Endothelial cell of umbilical vein (primary cell): ENCODE data around the gene KCNS1.

ENCODE experiments used
- EZH2 ChIP-seq: IDR thresholded peaks from 2 replicates; pipeline ENCODE4 v1.6.1; 2012; ENCODE audit warnings: borderline replicate concordance, low read depth, mild to moderate bottlenecking, moderate library complexity, low read length, inconsistent platforms; ENCODE audit not compliant: severe bottlenecking
- POLR2A ChIP-seq: IDR thresholded peaks from 2 replicates; pipeline ENCODE4 v1.6.1; 2012; ENCODE audit warnings: low read depth, mild to moderate bottlenecking, control low read depth, low read length
- POLR2AphosphoS5 ChIP-seq: IDR thresholded peaks from 2 replicates; pipeline ENCODE4 v1.6.1; 2012; ENCODE audit warnings: low read depth, mild to moderate bottlenecking, control low read depth, low read length, moderate library complexity; ENCODE audit not compliant: insufficient read depth
- TF ChIP-seq, protein P1 (sequence below), 2 donors: IDR thresholded peaks; 1 replicate in 1 of 2; 2 replicates in 1 of 2; pipeline ENCODE4 v1.5.1; 2011; ENCODE audit warnings: low read length in 2 of 2, mild to moderate bottlenecking in 2 of 2, moderate library complexity in 2 of 2, control low read depth in 1 of 2, inconsistent platforms in 1 of 2, low read depth in 1 of 2; ENCODE audit not compliant: insufficient read depth in 1 of 2; ENCODE audit errors: extremely low read depth in 1 of 2

DNA sequence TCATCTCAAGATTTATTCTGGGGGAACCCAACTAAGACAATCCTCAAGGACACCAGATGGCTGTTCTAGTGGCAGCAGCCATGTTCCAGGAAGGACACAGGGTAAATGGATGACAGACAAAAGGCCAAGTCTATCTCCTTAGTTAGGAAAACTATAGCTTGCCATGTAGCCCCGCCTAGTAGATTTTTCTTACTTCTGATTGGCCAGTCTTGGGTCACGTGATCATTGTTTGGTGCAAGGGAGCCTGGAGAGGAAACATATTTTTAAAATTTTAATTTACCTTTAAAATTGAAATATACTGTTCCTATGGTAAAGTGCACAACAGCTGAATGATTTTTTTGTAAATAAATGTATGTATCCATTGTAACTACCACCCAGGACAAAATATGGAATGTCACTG lies 4.4 kb upstream of the KCNS1 start:
- TF ChIP-seq EZH2 (no peak), POLR2A (no peak), POLR2AphosphoS5 (no peak)
- TF ChIP-seq, protein P1, sequence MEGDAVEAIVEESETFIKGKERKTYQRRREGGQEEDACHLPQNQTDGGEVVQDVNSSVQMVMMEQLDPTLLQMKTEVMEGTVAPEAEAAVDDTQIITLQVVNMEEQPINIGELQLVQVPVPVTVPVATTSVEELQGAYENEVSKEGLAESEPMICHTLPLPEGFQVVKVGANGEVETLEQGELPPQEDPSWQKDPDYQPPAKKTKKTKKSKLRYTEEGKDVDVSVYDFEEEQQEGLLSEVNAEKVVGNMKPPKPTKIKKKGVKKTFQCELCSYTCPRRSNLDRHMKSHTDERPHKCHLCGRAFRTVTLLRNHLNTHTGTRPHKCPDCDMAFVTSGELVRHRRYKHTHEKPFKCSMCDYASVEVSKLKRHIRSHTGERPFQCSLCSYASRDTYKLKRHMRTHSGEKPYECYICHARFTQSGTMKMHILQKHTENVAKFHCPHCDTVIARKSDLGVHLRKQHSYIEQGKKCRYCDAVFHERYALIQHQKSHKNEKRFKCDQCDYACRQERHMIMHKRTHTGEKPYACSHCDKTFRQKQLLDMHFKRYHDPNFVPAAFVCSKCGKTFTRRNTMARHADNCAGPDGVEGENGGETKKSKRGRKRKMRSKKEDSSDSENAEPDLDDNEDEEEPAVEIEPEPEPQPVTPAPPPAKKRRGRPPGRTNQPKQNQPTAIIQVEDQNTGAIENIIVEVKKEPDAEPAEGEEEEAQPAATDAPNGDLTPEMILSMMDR (IDR thresholded peaks at IDR 0.05; ENCODE audit: extremely low read depth in 1 of 2, insufficient read depth in 1 of 2, low read depth in 1 of 2, low read length in 2 of 2): no peak
